AG04449 (cell line): Measurements from ENCODE around the gene PRLR.

Experiments used
- CTCF ChIA-PET: fragments of 350-600 bp; formaldehyde crosslinking; extraction: SDS; loops from one replicate; lab custom pipeline; 2021; ENCODE audit warnings: antibody characterized with exemption; lab: Yijun Ruan, JAX
- POLR2A ChIA-PET: fragments of 400-600, 350-600 bp; formaldehyde crosslinking; extraction: SDS; loops from one replicate; lab custom pipeline; 2020; ENCODE audit warnings: antibody characterized with exemption, inconsistent platforms; lab: Yijun Ruan, JAX
- DNase-seq: peaks from one replicate; pipeline ENCODE4 v3.0.0-alpha.2; 2010; ENCODE audit warnings: low read depth, low spot score
- H3K4me3 ChIP-seq: 2 replicates; pipeline ENCODE4 v1.5.1; 2011; ENCODE audit warnings: low read depth, mild to moderate bottlenecking, control low read depth, low read length
- TF ChIP-seq, protein P1 (sequence below): IDR thresholded peaks from one replicate; pipeline ENCODE4 v1.5.1; 2011; ENCODE audit warnings: mild to moderate bottlenecking, moderate library complexity, low read length, control low read depth, inconsistent platforms; ENCODE audit not compliant: insufficient read depth; ENCODE audit errors: missing control alignments

Gene PRLR

GRCh38 chr5:35230038-35230611, at the start of gene PRLR:
TSS of gene PRLR (minus strand) at chr5:35230487. CDS start at chr5:35089620, 140,867 bp downstream.
- TF ChIP-seq, protein P1, sequence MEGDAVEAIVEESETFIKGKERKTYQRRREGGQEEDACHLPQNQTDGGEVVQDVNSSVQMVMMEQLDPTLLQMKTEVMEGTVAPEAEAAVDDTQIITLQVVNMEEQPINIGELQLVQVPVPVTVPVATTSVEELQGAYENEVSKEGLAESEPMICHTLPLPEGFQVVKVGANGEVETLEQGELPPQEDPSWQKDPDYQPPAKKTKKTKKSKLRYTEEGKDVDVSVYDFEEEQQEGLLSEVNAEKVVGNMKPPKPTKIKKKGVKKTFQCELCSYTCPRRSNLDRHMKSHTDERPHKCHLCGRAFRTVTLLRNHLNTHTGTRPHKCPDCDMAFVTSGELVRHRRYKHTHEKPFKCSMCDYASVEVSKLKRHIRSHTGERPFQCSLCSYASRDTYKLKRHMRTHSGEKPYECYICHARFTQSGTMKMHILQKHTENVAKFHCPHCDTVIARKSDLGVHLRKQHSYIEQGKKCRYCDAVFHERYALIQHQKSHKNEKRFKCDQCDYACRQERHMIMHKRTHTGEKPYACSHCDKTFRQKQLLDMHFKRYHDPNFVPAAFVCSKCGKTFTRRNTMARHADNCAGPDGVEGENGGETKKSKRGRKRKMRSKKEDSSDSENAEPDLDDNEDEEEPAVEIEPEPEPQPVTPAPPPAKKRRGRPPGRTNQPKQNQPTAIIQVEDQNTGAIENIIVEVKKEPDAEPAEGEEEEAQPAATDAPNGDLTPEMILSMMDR = no peak
- peak within 1 kb of the TSS; percentile 34 for H3K4me3 ChIP-seq
- ChIA-PET POLR2A (no interaction called here), CTCF (interaction anchor here (2.0 kb wide), 1 partner anchor 140 kb away, joined by 7 read pairs; no protein-coding TSS in a partner anchor)
- no peak for DNase-seq

DNA sequence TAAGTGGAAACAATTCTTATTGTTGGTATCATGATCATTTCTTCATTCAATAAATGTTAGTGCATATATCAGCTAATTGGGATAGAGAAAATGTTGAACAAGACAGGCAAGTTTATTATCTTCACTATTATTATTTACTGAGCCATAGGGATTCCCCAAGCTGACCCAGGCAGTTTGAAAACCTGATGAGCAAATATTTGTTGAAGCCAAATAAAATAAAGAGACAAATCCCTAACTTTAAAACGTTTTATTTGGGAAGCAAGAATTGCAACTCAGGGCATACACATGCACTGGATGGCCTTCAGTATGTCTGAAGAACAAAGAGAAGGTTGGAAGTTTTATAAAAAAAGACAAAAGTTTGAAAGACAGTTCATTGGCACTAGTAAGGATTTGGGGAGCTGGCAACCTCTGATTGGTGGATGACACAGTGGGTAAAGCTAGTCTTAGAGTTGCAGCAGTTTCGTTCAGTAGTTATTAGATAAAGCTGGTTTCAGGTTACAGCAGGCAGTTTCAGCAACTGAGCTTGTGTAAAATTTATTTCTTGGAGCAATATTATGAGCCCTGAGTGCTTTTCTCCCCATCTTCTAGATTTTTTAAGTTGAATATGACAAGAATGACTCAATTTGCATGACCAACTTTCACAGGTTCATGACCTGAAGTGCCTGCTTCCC, 44.7 kb upstream of the PRLR start:
- POLR2A ChIA-PET = no interaction called here
- TF ChIP-seq, protein P1 = no peak
- no peak overlapping the region for H3K4me3 ChIP-seq
- DNase-seq = no peak
- CTCF ChIA-PET = no interaction called here

- ChIA-PET POLR2A (no interaction called here), CTCF (no interaction called here)
- H3K4me3 ChIP-seq = no peak overlapping the region
- no peak for DNase-seq
- TF ChIP-seq, protein P1 = no peak
Observed at GRCh38 chr5:35269006-35269405, 38.7 kb upstream of the PRLR start.

DNA sequence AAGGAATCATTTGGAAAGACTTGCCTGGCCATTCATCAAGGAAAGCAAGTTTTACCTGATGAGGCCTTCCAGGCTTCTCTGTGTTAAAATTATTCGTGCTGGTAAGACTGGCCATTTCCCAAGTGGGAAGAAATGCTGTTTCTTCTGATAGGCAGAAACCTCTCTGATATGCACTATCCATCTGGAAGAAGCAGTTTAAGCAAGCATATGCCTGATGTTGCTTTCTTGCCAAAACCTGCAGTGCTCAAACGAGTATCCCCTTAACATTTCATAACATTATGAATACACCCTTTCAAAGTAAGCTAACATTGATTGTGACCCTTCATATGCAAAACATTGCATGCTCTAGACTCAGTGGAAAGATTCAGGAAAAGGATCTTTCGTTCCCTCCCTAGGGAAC, 36.0 kb upstream of the PRLR start:
- CTCF ChIA-PET = no interaction called here
- no peak for DNase-seq
- TF ChIP-seq, protein P1 = no peak
- POLR2A ChIA-PET = no interaction called here
- H3K4me3 ChIP-seq = no peak overlapping the region

- CTCF ChIA-PET = no interaction called here
- POLR2A ChIA-PET = no interaction called here
- no peak for DNase-seq
- H3K4me3 ChIP-seq = no peak overlapping the region
- TF ChIP-seq, protein P1 = no peak
Observed at GRCh38 chr5:35264509-35264908, 34.2 kb upstream of the PRLR start.

GRCh38 chr5:35263266-35263877, 33.1 kb upstream of the PRLR start:
- H3K4me3 ChIP-seq = no peak overlapping the region
- ChIA-PET POLR2A (no interaction called here), CTCF (no interaction called here)
- TF ChIP-seq, protein P1 = no peak
- no peak for DNase-seq
